Measurements from ENCODE around the gene MEGF11.

Gene MEGF11

GRCh38 chr15:66014635-66015182 lies 238.8 kb downstream of the MEGF11 start:
- no peak overlapping the region for H3K9ac ChIP-seq (ENCODE audit: low read length)
- no peak overlapping the region for H3K4me3 ChIP-seq (ENCODE audit: low read depth, low read length, poor library complexity, severe bottlenecking)

GRCh38 chr15:66014022-66014421 lies 239.5 kb downstream of the MEGF11 start:
- no peaks in the 10 kb centered on the region for H3K27me3 ChIP-seq (ENCODE audit: insufficient read depth, low read length)
- no peak overlapping the region for H3K4me2 ChIP-seq (ENCODE audit: low read length)

More at GRCh38 chr15:66014635-66015182, 238.8 kb downstream of the MEGF11 start:
- no peaks in the 10 kb centered on the region for H3K36me3 ChIP-seq (ENCODE audit: insufficient read depth, low read length)
- no peaks in the 10 kb centered on the region for H3K9me3 ChIP-seq (ENCODE audit: low read length)
- peaks cover 12% of the 10 kb centered on the region for H3K4me1 ChIP-seq (ENCODE audit: insufficient read depth, low read length, severe bottlenecking)
- no peaks in the 10 kb centered on the region for H3K27me3 ChIP-seq (ENCODE audit: insufficient read depth, low read length)
- H3K79me2 ChIP-seq (ENCODE audit: insufficient read depth, low read length): no peaks in the 10 kb centered on the region
- no peak for TF ChIP-seq EZH2 (IDR thresholded peaks at IDR 0.05; ENCODE audit: borderline replicate concordance, low read length)
- no peak for TF ChIP-seq CTCF (IDR thresholded peaks at IDR 0.05; ENCODE audit: low read length)
- H3K9me2 ChIP-seq (ENCODE audit: low read depth, low read length): no peaks in the 10 kb centered on the region
- H4K20me1 ChIP-seq (ENCODE audit: insufficient read depth, low read length): no peaks in the 10 kb centered on the region
- no peak overlapping the region for H3K27ac ChIP-seq (ENCODE audit: low read depth, low read length, poor library complexity, severe bottlenecking)
- no peak overlapping the region for H3K4me2 ChIP-seq (ENCODE audit: low read length)
- no peaks in the 10 kb centered on the region for H3F3A ChIP-seq (ENCODE audit: insufficient read depth, low read length)
- no peak overlapping the region for H2AFZ ChIP-seq (ENCODE audit: low read length)

GRCh38 chr15:66008940-66009562 lies 244.5 kb downstream of the MEGF11 start:
- no peaks in the 10 kb centered on the region for H3K36me3 ChIP-seq (ENCODE audit: insufficient read depth, low read length)
- no peak overlapping the region for H3K4me2 ChIP-seq (ENCODE audit: low read length)
- H3K27ac ChIP-seq (ENCODE audit: low read depth, low read length, poor library complexity, severe bottlenecking): no peak overlapping the region
- no peak overlapping the region for H3K9ac ChIP-seq (ENCODE audit: low read length)
- TF ChIP-seq EZH2 (IDR thresholded peaks at IDR 0.05; ENCODE audit: borderline replicate concordance, low read length) (no peak), CTCF (IDR thresholded peaks at IDR 0.05; ENCODE audit: low read length) (no peak)
- H3K9me3 ChIP-seq (ENCODE audit: low read length): no peaks in the 10 kb centered on the region
- H3K4me3 ChIP-seq (ENCODE audit: low read depth, low read length, poor library complexity, severe bottlenecking): no peak overlapping the region
- no peaks in the 10 kb centered on the region for H3K79me2 ChIP-seq (ENCODE audit: insufficient read depth, low read length)
- H4K20me1 ChIP-seq (ENCODE audit: insufficient read depth, low read length): no peaks in the 10 kb centered on the region
- no peaks in the 10 kb centered on the region for H3K27me3 ChIP-seq (ENCODE audit: insufficient read depth, low read length)
- H2AFZ ChIP-seq (ENCODE audit: low read length): no peak overlapping the region
- H3F3A ChIP-seq (ENCODE audit: insufficient read depth, low read length): no peaks in the 10 kb centered on the region
- no peaks in the 10 kb centered on the region for H3K9me2 ChIP-seq (ENCODE audit: low read depth, low read length)
- no peaks in the 10 kb centered on the region for H3K4me1 ChIP-seq (ENCODE audit: insufficient read depth, low read length, severe bottlenecking)

More at GRCh38 chr15:66014022-66014421, 239.5 kb downstream of the MEGF11 start:
- Histone ChIP-seq H3K36me3 (ENCODE audit: insufficient read depth, low read length) (no peaks in the 10 kb centered on the region), H4K20me1 (ENCODE audit: insufficient read depth, low read length) (no peaks in the 10 kb centered on the region), H3K9ac (ENCODE audit: low read length) (no peak overlapping the region), H3K4me3 (ENCODE audit: low read depth, low read length, poor library complexity, severe bottlenecking) (no peak overlapping the region), H3K79me2 (ENCODE audit: insufficient read depth, low read length) (no peaks in the 10 kb centered on the region), H3K9me2 (ENCODE audit: low read depth, low read length) (no peaks in the 10 kb centered on the region), H3K27ac (ENCODE audit: low read depth, low read length, poor library complexity, severe bottlenecking) (no peak overlapping the region), H3K4me1 (ENCODE audit: insufficient read depth, low read length, severe bottlenecking) (peaks cover 12% of the 10 kb centered on the region), H3F3A (ENCODE audit: insufficient read depth, low read length) (no peaks in the 10 kb centered on the region), H3K9me3 (ENCODE audit: low read length) (no peaks in the 10 kb centered on the region), H2AFZ (ENCODE audit: low read length) (no peak overlapping the region)
- TF ChIP-seq EZH2 (IDR thresholded peaks at IDR 0.05; ENCODE audit: borderline replicate concordance, low read length) (no peak), CTCF (IDR thresholded peaks at IDR 0.05; ENCODE audit: low read length) (no peak)
